Measurements from ENCODE around the gene CLEC10A.
"Not testable (repeated sequence)": the region's sequence is repeated elsewhere in the genome, so short reads cannot be mapped to it uniquely, and the experiment has no call there.

DNA sequence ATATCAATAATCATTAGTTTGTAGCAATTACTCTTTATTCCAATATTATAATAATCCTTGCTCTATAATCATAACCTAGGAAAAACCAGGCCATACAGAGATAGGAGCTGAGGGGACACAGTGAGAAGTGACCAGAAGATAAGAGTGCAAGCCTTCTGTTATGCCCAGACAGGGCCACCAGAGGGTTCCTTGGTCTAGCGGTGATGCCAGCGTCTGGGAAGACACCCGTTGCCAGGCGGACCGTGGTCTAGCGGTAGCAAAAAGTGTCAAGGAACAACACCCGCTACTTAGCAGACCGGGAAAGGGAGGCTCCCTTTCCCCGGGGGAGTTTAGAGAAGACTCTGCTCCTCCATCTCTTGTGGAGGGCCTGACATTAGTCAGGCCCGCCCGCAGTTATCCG, 46.3 kb upstream of the CLEC10A start:
- TF ChIP-seq, protein P1, sequence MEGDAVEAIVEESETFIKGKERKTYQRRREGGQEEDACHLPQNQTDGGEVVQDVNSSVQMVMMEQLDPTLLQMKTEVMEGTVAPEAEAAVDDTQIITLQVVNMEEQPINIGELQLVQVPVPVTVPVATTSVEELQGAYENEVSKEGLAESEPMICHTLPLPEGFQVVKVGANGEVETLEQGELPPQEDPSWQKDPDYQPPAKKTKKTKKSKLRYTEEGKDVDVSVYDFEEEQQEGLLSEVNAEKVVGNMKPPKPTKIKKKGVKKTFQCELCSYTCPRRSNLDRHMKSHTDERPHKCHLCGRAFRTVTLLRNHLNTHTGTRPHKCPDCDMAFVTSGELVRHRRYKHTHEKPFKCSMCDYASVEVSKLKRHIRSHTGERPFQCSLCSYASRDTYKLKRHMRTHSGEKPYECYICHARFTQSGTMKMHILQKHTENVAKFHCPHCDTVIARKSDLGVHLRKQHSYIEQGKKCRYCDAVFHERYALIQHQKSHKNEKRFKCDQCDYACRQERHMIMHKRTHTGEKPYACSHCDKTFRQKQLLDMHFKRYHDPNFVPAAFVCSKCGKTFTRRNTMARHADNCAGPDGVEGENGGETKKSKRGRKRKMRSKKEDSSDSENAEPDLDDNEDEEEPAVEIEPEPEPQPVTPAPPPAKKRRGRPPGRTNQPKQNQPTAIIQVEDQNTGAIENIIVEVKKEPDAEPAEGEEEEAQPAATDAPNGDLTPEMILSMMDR (IDR thresholded peaks at IDR 0.05; ENCODE audit: insufficient read depth, low read depth, low read length), result not testable (repeated sequence)
- TF ChIP-seq EZH2 (IDR thresholded peaks at IDR 0.05; ENCODE audit: insufficient read depth, low read length), result not testable (repeated sequence)
